Adrenal gland (tissue), 12 donors: ENCODE data around the gene IL3. TPM values are rescaled to one million over a fixed set of nuclear protein-coding genes. Genes with fewer than 3 reads are reported as not detected.

Source experiments
- DNase-seq, 7 donors: peaks; one replicate each; pipeline ENCODE4 v3.0.0-alpha.2; 2019 to 2020
- H3K27ac ChIP-seq, 5 donors: fragments of 200-600 bp; sonication (generic) in 4 of 5; 1 replicate in 3 of 5; 2 replicates in 2 of 5; pipeline versions ENCODE4 v1.5.1 to v1.8.0; 2016 to 2020; ENCODE audit warnings: mild to moderate bottlenecking in 1 of 5
- H3K27me3 ChIP-seq: fragments of 200-600 bp; 2 replicates; pipeline ENCODE4 v1.8.0; 2021
- H3K36me3 ChIP-seq, 2 donors: fragments of 200-600 bp; replicated peaks in 1 of 2; 1 replicate in 1 of 2; 2 replicates in 1 of 2; pipeline versions ENCODE4 v1.5.1 to v1.8.0; 2018 to 2022
- H3K4me1 ChIP-seq, 2 donors: fragments of 200-600 bp; replicated peaks in 1 of 2; 1 replicate in 1 of 2; 2 replicates in 1 of 2; pipeline versions ENCODE4 v1.5.1 to v1.8.0; 2018 to 2021
- H3K4me3 ChIP-seq, 4 donors: fragments of 200-600 bp; sonication (generic) in 3 of 4; one replicate each; pipeline ENCODE4 v1.5.1; 2016 to 2018
- H3K9me3 ChIP-seq, 3 donors: fragments of 200-600 bp; sonication (generic) in 1 of 3; replicated peaks in 1 of 3; 1 replicate in 2 of 3; 2 replicates in 1 of 3; pipeline versions ENCODE4 v1.5.1 to v1.8.0; 2016 to 2021
- CTCF ChIP-seq, 6 experiments: fragments of 450-650 bp in 4 of 6; fragments of 200-600 bp in 2 of 6; sonication (generic) in 1 of 6; IDR thresholded peaks; 1 replicate in 5 of 6; 2 replicates in 1 of 6; pipeline versions ENCODE4 v1.5.1 to v1.8.0; 2016 to 2021; ENCODE audit warnings: antibody characterized with exemption in 6 of 6, mild to moderate bottlenecking in 2 of 6, moderate library complexity in 1 of 6
- POLR2A ChIP-seq, 2 donors: fragments of 450-650 bp; IDR thresholded peaks; one replicate each; pipeline ENCODE4 v1.6.1; 2017; ENCODE audit warnings: antibody characterized with exemption in 2 of 2, mild to moderate bottlenecking in 2 of 2, moderate library complexity in 1 of 2
- WGBS, 4 donors: extraction: QIAGEN DNeasy Blood & Tissue Kit in 2 of 4; methylation state at CpG; one replicate each; pipeline versions ENCODE4 v1.1.5 to v1.1.7; 2013 to 2017; 5-methylcytosine and 5-hydroxymethylcytosine counted together
- intact Hi-C, 2 donors: fragments of 100-400 bp; cut with DNase I; formaldehyde crosslinking; loops; one replicate each; pipeline versions ENCODE4 v1.14.1 to v1.15.0; 2022 to 2023
- polyA plus RNA-seq, 3 donors: library from polyadenylated mRNA; stranded (reverse); fragments of 200-250 nt in 2 of 3; fragments of 350-450 nt in 1 of 3; fragmentation: Illumina TruSeq in 1 of 3; extraction: RNeasy Lipid Tissue Mini Kit (QIAGEN cat#74804) in 1 of 3; gene quantifications; one replicate each; pipeline ENCODE4 v1.2.3, GENCODE V29; 2013 to 2014
- total RNA-seq, 9 donors: library from RNA; depleted of rRNA in 4 of 9; stranded (reverse); fragments of >200 nt in 4 of 9; fragments of 120-200 nt in 1 of 9; fragmentation: NEBNext Ultra II Directional in 1 of 9; extraction: Animal tissue kit (Norgen Biotek cat#: 25700) in 1 of 9; gene quantifications; one replicate each; pipeline versions ENCODE4 v1.1.0 to v1.2.4, GENCODE V29; 2013 to 2023
- donor health status: healthy with polysubstance abuse.
- donor health status: Bipolar disorder and iron deficiency.
- donor health status: DM: yes; HTN: yes; CAD: no.
- donor health status: DM: no; HTN: no; CAD: no.
- donor health status: DM: no; HTN: no; CAD: no.
- donor health status: DM: yes; HTN: yes; CAD: no.

Gene IL3
- total and polyA plus RNA-seq, 12 donors = not detected

GRCh38 chr5:132087176-132087575 lies 26.7 kb downstream of the IL3 start:
- TF ChIP-seq CTCF (IDR thresholded peaks at IDR 0.05) (no peak), POLR2A (IDR thresholded peaks at IDR 0.05) (no peak)
- Histone ChIP-seq H3K27ac (no peak overlapping the region), H3K27me3 (no peaks in the 10 kb centered on the region), H3K4me1 (no peaks in the 10 kb centered on the region), H3K9me3 (no peaks in the 10 kb centered on the region), H3K36me3 (no peaks in the 10 kb centered on the region), H3K4me3 (no peak overlapping the region)
- no peak for DNase-seq
- WGBS, 4 donors = 90 to 92% (median 90%) methylated on average over 6 of the region's 6 CpGs
- intact Hi-C loops = no loop called here

GRCh38 chr5:132087661-132088060 lies 27.2 kb downstream of the IL3 start:
- no peak overlapping the region for H3K27ac ChIP-seq
- no peaks in the 10 kb centered on the region for H3K9me3 ChIP-seq
- peak in 1 of 7 donors; percentile 10 for DNase-seq
- H3K27me3 ChIP-seq = no peaks in the 10 kb centered on the region
- intact Hi-C loops = no loop called here
- H3K36me3 ChIP-seq = no peaks in the 10 kb centered on the region
- 81 to 93% (median 86%) methylated on average over 6 to 8 of the region's 8 CpGs for WGBS, 4 donors
- TF ChIP-seq POLR2A (IDR thresholded peaks at IDR 0.05) (no peak), CTCF (IDR thresholded peaks at IDR 0.05) (no peak)
- H3K4me3 ChIP-seq = no peak overlapping the region
- no peaks in the 10 kb centered on the region for H3K4me1 ChIP-seq

GRCh38 chr5:132089363-132089762 lies 28.9 kb downstream of the IL3 start:
- H3K4me1 ChIP-seq = no peaks in the 10 kb centered on the region
- H3K4me3 ChIP-seq = no peak overlapping the region
- intact Hi-C loops = no loop called here
- H3K27ac ChIP-seq = no peak overlapping the region
- no peak for DNase-seq
- no peaks in the 10 kb centered on the region for H3K27me3 ChIP-seq
- TF ChIP-seq CTCF (IDR thresholded peaks at IDR 0.05) = no peak
- TF ChIP-seq POLR2A (IDR thresholded peaks at IDR 0.05) = no peak
- 90 to 100% (median 96%) methylated on average over 1 of the region's 1 CpG for WGBS, 4 donors
- H3K9me3 ChIP-seq = no peaks in the 10 kb centered on the region
- no peaks in the 10 kb centered on the region for H3K36me3 ChIP-seq

- no peak for TF ChIP-seq CTCF (IDR thresholded peaks at IDR 0.05)
- no peak for TF ChIP-seq POLR2A (IDR thresholded peaks at IDR 0.05)
- intact Hi-C loops = no loop called here
- DNase-seq = no peak
- Histone ChIP-seq H3K27ac (no peak overlapping the region), H3K27me3 (no peaks in the 10 kb centered on the region), H3K36me3 (no peaks in the 10 kb centered on the region), H3K4me1 (no peaks in the 10 kb centered on the region), H3K9me3 (no peaks in the 10 kb centered on the region), H3K4me3 (no peak overlapping the region)
Measured at GRCh38 chr5:132090107-132090506, 29.7 kb downstream of the IL3 start.
